Middle frontal gyrus (tissue), 1 donor: ENCODE measurements around the gene NAMPT.
"Not testable (repeated sequence)": the region's sequence is repeated elsewhere in the genome, so short reads cannot be mapped to it uniquely, and the experiment has no call there.

Experiments used
- DNase-seq: peaks from one replicate; pipeline ENCODE4 v3.0.0-alpha.2; 2015; ENCODE audit warnings: low spot score; ENCODE audit errors: extremely low spot score

Gene NAMPT

DNA sequence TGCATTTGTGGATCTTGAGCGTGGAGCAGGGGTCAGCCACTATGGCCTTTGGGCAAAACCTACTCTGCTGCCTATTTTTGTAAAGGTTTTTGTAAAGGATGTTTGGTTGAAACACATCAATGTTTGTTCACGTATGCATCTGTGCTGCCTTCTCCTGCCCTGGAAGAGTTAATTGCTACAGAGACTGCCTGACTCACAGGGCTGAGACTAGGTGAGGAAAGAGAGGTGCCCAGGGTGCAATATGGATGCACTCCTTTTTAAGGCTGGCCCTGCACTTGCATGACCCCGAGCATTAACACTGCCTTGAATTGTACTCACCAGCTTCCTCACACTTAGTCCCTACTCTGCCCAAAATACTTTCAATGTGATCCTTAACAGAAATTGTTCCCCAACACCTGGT lies 20.9 kb upstream of the NAMPT start:
- no peak for DNase-seq

- DNase-seq, result no peak
Observed at GRCh38 chr7:106304568-106304967, 19.8 kb upstream of the NAMPT start.

GRCh38 chr7:106298631-106299030 lies 13.8 kb upstream of the NAMPT start:
- not testable (repeated sequence) for DNase-seq

GRCh38 chr7:106298155-106298554 lies 13.4 kb upstream of the NAMPT start:
- not testable (repeated sequence) for DNase-seq

DNA sequence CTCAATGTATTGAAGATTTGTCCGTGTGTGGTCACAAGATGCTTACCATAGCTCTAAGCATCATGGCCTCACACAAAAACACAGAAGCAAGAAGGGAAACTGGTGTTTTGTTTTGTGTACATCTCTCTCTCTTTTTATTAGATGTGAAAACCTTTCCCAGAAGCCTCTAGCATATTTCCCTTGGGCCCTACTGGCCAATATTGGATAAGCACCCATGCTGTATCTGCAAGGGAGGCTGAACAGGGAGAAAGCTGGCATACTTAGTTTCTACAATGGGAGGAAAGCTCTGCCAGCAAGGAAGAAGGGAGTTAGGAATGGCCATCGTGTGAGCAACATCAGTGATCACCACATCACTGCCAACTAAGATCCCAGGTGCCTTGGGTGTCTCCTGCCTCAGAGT lies 9.6 kb upstream of the NAMPT start:
- no peak for DNase-seq

- no peak for DNase-seq
Observed at GRCh38 chr7:106291247-106291646, 6.5 kb upstream of the NAMPT start.

GRCh38 chr7:106290319-106290718 lies 5.5 kb upstream of the NAMPT start:
- DNase-seq, result no peak

DNA sequence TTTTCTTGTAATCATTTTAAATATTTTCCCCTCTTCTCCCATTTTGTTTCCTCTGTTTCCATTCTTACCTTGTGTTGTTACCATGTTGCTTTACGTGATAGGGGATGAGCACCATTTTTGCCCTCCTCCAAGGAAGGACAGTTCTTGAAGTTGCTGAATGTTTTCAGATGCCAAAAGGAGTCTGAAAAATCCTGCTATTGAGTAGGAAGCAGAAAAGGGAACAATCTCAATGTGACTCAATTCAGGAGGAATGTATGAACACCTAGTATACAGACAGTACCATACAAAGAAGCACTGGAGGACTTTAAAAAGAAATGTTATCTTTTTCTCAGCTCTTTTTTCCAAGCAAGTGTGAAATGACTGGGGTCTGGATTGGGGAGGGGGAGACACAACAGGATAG lies 5.1 kb upstream of the NAMPT start:
- no peak for DNase-seq

DNA sequence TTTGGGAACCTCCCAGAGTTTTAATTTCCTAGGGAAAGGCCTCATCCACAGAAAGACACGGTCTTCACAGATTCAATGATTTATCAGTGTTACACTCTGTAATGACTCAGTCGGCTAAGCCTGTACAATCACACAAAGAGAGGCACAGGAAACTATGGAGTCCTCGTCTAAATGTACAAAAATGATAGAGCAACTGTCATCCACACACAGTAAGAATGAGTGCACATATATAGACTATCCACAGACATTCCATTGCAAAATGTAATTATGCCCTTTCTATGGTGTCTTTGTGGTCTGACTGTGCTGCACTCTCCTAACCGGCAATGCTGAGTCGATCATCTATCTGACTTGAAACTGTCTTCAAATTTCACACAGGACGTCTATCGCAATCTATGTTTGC lies 3.5 kb upstream of the NAMPT start:
- DNase-seq, result no peak

DNA sequence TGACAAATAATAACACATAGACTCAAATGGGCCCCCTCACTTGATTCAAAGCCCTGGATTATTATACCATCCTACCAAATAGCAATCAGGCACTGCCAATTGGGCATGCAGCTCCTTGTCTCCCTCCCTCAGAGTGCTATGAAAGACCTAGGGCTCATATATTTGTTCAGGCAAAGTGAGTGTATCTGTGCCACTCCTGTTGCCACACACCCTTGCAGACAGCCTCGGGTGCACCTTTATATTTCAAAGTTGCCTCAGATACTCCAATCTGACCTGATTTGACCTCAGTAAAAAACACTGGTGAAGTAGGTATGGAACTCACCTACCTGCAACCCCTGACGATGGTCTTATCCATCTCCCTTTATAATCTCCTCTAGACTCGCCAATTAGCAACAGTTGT lies 3.0 kb upstream of the NAMPT start:
- DNase-seq, result no peak

- DNase-seq, result no peak
Observed at GRCh38 chr7:106285855-106286492, 1.2 kb upstream of the NAMPT start.

DNA sequence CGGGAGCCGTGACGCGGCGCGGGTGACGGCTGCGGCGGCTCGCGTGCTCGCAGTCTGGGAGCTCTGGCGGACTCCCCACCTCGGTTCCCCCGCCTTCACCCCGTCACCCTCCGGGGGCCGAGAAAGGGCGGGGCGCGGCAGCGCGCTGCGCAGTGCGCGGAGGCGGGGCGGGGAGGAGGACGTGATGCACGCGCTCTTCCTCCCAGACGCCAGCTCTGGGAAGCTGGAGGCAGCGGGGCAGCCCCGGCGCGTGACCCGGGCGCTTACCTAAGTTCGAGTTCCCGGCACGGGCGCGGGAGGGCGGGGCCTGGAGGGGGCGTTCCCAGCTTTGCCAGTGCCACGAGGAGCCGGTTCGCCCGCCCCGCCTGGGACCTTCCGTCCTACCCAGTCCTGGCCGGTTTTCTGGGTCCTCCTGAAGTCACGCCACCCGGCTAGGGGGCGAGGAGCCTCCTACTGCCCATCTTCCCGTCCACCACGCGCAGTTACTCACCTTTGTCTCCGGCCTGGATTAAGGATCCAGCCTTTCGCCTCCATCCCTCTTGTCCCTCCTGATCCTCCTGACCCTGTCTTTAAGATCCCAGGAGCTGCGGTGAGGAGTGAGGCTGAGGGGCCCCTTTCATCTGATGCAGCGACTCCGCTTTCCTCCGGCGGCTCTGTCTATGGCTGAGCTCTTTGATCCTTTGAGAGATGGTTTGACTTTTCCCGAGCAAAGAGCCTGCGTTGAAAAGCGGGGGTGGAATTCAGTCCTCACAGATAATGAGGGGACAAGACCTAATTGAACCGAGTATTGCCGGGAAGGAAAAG lies 470 bp upstream of the NAMPT start:
- DNase-seq, result peak; percentile 88

GRCh38 chr7:106283831-106284713 lies 711 bp downstream of the NAMPT start:
- no peak for DNase-seq

- no peak for DNase-seq
Observed at GRCh38 chr7:106283501-106283830, 1.3 kb downstream of the NAMPT start.

DNA sequence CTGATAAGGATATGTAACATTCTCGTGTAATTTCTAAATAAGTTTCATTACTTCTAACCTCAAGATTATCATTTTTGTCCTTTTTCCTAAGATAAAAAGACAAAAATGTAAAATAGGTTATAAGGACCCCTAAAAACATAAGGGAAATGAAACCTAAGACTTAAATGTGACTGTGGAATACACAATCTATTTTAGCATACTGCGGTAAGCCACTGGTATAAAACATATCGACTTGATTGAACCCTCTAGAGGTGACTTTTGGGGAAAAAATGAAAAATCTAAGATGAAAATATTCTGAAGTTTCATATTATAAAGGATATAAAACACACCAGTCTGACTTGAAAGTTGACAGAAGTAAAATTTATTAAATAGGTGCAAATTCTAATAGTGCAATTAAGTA lies 1.9 kb downstream of the NAMPT start:
- no peak for DNase-seq

DNA sequence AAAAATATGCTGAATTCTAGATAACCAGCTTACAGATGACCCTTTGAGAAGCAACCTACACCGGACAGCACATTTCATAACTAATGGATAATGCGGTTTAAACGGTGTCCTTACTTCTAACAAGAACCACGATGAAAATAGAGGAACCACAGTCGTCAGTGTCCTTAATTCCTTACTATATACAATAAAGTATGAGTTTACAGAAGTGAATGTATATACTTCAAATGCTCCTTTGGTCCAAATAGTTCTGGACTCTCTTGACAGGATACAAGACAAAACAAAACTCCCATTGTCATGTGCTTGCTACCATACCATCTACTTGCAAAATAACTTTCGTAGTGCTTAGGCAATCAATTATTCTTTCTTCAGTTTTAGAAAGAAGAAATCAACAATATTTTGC lies 2.4 kb downstream of the NAMPT start:
- no peak for DNase-seq

- no peak for DNase-seq
Observed at GRCh38 chr7:106281585-106282318, 3.0 kb downstream of the NAMPT start.

- DNase-seq, result no peak
Observed at GRCh38 chr7:106281127-106281526, 3.7 kb downstream of the NAMPT start.

GRCh38 chr7:106279425-106280197 lies 5.2 kb downstream of the NAMPT start:
- no peak for DNase-seq

DNA sequence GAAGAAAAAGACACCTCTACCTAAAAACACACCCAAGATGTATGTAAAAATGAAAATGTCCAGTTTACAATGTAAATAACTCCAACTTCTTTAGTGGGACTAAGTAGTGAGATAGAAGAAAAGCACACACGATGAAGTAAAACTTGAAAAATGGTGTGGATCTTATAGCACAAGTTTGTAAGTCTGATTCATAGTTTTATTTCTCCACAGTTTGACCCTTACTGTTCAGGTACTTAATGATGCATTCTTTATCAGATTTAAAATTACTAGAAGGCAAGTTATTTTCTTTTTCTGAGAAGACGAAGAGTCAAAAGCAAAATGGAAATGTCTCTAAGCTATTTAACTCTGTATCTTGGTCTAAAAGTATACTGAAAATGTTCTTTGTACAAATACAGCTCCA lies 6.1 kb downstream of the NAMPT start:
- no peak for DNase-seq

- DNase-seq, result no peak
Observed at GRCh38 chr7:106277976-106278375, 6.8 kb downstream of the NAMPT start.
